DOHH2 (cell line): Measurements from ENCODE around the gene BACE2.

Experiments used
- H3F3A ChIP-seq: fragments of 200-600 bp; sonication (generic), shearing (Covaris generic); 2 replicates; pipeline ENCODE4 v1.6.0; 2016; ENCODE audit warnings: antibody characterized with exemption, mild to moderate bottlenecking; ENCODE audit not compliant: control insufficient read depth, insufficient read depth
- H3K27ac ChIP-seq: fragments of 200-600 bp; sonication (generic); 2 replicates; pipeline ENCODE4 v1.5.1; 2014; ENCODE audit warnings: low read depth, mild to moderate bottlenecking, low read length, moderate library complexity
- H3K27me3 ChIP-seq: fragments of 200-600 bp; sonication (generic); 2 replicates; pipeline ENCODE4 v1.6.1; 2014; ENCODE audit warnings: mild to moderate bottlenecking, low read length, mixed read lengths; ENCODE audit not compliant: control insufficient read depth
- H3K36me3 ChIP-seq: fragments of 200-600 bp; sonication (generic); 2 replicates; pipeline ENCODE4 v1.6.1; 2014; ENCODE audit warnings: mild to moderate bottlenecking, low read length, moderate library complexity, mixed read lengths; ENCODE audit not compliant: control insufficient read depth
- H3K4me1 ChIP-seq: fragments of 200-600 bp; sonication (generic); 2 replicates; pipeline ENCODE4 v1.6.1; 2014; ENCODE audit warnings: mild to moderate bottlenecking, low read length, mixed read lengths; ENCODE audit not compliant: control insufficient read depth
- H3K4me2 ChIP-seq: fragments of 200-600 bp; sonication (generic); 2 replicates; pipeline ENCODE4 v1.6.0; 2014; ENCODE audit warnings: mild to moderate bottlenecking, low read length, moderate library complexity
- H3K4me3 ChIP-seq: fragments of 200-600 bp; sonication (generic); 2 replicates; pipeline ENCODE4 v1.5.1; 2014; ENCODE audit warnings: mild to moderate bottlenecking, low read length, mixed read lengths
- H3K79me2 ChIP-seq: fragments of 200-600 bp; sonication (generic); 2 replicates; pipeline ENCODE4 v1.6.1; 2014; ENCODE audit warnings: mild to moderate bottlenecking, low read length, mixed read lengths; ENCODE audit not compliant: control insufficient read depth
- H3K9me2 ChIP-seq: fragments of 200-600 bp; sonication (generic); replicated peaks from 2 replicates; pipeline ENCODE4 v1.6.1; 2014; ENCODE audit warnings: mild to moderate bottlenecking, low read length, mixed read lengths; ENCODE audit not compliant: control insufficient read depth
- H3K9me3 ChIP-seq: fragments of 200-600 bp; sonication (generic); 2 replicates; pipeline ENCODE4 v1.6.1; 2014; ENCODE audit warnings: antibody characterized with exemption, low read length, mixed read lengths; ENCODE audit not compliant: control insufficient read depth, insufficient read depth
- H4K20me1 ChIP-seq: fragments of 200-600 bp; sonication (generic); 2 replicates; pipeline ENCODE4 v1.6.0; 2014; ENCODE audit warnings: low read depth, mild to moderate bottlenecking, antibody characterized with exemption, low read length, moderate library complexity; ENCODE audit not compliant: control insufficient read depth, insufficient read depth
- EZH2phosphoT487 ChIP-seq: fragments of 200-600 bp; sonication (generic); IDR thresholded peaks from 2 replicates; pipeline ENCODE4 v1.6.1; 2017; ENCODE audit warnings: borderline replicate concordance, mild to moderate bottlenecking, antibody characterized with exemption, low read length, moderate library complexity, mixed read lengths
- TF ChIP-seq, protein P1 (sequence below): fragments of 200-600 bp; sonication (generic); IDR thresholded peaks from one replicate; pipeline ENCODE4 v1.5.1; 2014; ENCODE audit warnings: antibody characterized with exemption, mild to moderate bottlenecking, low read depth, low read length; ENCODE audit not compliant: poor library complexity, severe bottlenecking

Gene BACE2

DNA sequence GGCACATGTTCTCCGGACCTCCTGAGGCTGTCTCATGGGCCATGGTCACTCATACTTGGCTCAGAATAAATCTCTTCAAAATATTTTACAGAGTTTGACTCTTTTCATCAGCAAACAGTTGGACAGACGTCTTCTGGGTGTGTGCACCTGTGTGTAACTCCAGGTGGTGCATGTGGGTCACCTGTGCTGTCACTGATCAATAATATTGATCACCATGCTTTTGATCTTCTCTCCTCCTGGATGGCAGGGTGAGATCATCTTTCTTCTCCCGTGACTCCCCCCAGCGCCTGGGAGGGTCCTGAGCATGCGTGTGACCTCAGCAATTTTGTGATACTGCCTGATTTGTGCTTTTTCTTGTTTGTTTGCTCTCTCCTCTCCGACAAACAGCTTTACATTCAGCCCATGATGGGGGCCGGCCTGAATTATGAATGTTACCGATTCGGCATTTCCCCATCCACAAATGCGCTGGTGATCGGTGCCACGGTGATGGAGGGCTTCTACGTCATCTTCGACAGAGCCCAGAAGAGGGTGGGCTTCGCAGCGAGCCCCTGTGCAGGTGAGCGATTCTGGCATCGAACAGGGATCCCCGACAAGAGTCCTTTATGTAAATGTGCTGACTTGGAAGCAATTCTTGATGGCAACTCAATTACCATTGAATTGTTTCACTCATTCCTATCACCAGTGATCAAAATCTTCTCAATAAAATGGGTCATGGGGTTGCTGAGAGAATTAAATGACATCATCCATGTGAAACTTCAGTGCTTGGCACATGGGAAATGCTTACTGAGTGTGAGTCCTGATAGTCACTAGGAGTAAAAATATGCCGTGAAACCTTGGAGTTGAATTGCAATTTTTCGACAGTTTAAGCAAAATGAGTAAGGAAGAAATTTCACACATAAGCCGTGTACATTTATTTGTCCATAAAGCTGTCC is 89.1 kb downstream of the BACE2 start:
- Histone ChIP-seq H3K27me3 (no peaks in the 10 kb centered on the region), H3K9me2 (no peaks in the 10 kb centered on the region), H3K27ac (no peak overlapping the region), H3K4me1 (no peaks in the 10 kb centered on the region), H3F3A (no peaks in the 10 kb centered on the region), H3K4me2 (no peak overlapping the region), H4K20me1 (no peaks in the 10 kb centered on the region), H3K9me3 (no peaks in the 10 kb centered on the region), H3K4me3 (no peak overlapping the region), H3K36me3 (no peaks in the 10 kb centered on the region), H3K79me2 (no peaks in the 10 kb centered on the region)
- no peak for TF ChIP-seq EZH2phosphoT487
- TF ChIP-seq, protein P1, sequence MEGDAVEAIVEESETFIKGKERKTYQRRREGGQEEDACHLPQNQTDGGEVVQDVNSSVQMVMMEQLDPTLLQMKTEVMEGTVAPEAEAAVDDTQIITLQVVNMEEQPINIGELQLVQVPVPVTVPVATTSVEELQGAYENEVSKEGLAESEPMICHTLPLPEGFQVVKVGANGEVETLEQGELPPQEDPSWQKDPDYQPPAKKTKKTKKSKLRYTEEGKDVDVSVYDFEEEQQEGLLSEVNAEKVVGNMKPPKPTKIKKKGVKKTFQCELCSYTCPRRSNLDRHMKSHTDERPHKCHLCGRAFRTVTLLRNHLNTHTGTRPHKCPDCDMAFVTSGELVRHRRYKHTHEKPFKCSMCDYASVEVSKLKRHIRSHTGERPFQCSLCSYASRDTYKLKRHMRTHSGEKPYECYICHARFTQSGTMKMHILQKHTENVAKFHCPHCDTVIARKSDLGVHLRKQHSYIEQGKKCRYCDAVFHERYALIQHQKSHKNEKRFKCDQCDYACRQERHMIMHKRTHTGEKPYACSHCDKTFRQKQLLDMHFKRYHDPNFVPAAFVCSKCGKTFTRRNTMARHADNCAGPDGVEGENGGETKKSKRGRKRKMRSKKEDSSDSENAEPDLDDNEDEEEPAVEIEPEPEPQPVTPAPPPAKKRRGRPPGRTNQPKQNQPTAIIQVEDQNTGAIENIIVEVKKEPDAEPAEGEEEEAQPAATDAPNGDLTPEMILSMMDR, result no peak

DNA sequence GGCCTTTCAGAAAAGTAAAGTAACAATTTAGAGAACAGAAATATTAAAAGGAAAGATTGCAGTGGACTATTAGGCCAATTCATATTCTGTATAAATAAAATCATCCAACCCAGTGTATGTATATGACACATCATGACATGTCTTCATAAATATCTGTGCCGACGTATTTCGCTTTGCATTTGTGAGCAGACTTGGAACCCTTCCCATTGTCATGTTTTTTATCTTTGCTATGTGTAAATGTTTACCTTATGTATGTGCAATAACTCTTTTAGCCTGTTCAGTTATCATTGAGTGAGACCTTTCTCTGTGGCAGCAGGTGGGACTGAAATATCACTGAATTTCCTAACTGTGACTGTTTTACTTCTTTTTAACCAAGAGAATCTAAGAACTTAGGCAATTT is 90.7 kb downstream of the BACE2 start:
- H3K27me3 ChIP-seq, result no peaks in the 10 kb centered on the region
- H3K9me2 ChIP-seq, result no peaks in the 10 kb centered on the region
- no peaks in the 10 kb centered on the region for H3K36me3 ChIP-seq
- no peaks in the 10 kb centered on the region for H3K9me3 ChIP-seq
- no peaks in the 10 kb centered on the region for H3K4me1 ChIP-seq
- TF ChIP-seq, protein P1, result no peak
- no peak for TF ChIP-seq EZH2phosphoT487
- H3K4me2 ChIP-seq, result no peak overlapping the region
- no peaks in the 10 kb centered on the region for H3K79me2 ChIP-seq
- no peaks in the 10 kb centered on the region for H4K20me1 ChIP-seq
- no peak overlapping the region for H3K4me3 ChIP-seq
- H3F3A ChIP-seq, result no peaks in the 10 kb centered on the region
- no peak overlapping the region for H3K27ac ChIP-seq

DNA sequence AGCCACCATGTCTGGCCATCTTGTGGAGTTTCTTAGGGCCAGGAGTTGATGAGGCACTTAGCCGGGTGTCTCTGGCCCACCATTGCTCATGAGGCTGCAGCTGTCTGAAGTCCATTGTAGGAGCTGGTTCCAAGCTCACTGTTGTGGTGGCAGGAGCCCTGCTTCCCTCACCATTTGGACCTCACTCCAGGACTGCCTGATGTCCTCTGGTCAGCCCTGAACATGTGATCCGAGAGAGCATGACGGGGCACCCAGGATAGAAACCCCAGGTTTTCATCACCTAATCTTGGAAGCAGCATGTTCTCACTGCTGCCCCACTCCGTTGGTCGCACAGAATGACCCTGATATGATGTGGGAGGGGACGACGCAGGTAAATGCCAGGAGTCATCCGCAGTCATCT is 92.5 kb downstream of the BACE2 start:
- Histone ChIP-seq H3K36me3 (no peaks in the 10 kb centered on the region), H3K9me2 (no peaks in the 10 kb centered on the region)
- TF ChIP-seq EZH2phosphoT487, result no peak
- TF ChIP-seq, protein P1, result no peak

More for the DNA sequence above, 92.5 kb downstream of the BACE2 start:
- no peaks in the 10 kb centered on the region for H4K20me1 ChIP-seq
- H3K27ac ChIP-seq, result no peak overlapping the region
- no peak overlapping the region for H3K4me2 ChIP-seq
- H3K27me3 ChIP-seq, result no peaks in the 10 kb centered on the region
- no peaks in the 10 kb centered on the region for H3K9me3 ChIP-seq
- no peaks in the 10 kb centered on the region for H3F3A ChIP-seq
- no peaks in the 10 kb centered on the region for H3K79me2 ChIP-seq
- H3K4me3 ChIP-seq, result no peak overlapping the region
- H3K4me1 ChIP-seq, result no peaks in the 10 kb centered on the region
